ENCODE results near the gene CAPN12.
"Not testable (repeated sequence)": the region's sequence is repeated elsewhere in the genome, so short reads cannot be mapped to it uniquely, and the experiment has no call there.

The CAPN12 gene

DNA sequence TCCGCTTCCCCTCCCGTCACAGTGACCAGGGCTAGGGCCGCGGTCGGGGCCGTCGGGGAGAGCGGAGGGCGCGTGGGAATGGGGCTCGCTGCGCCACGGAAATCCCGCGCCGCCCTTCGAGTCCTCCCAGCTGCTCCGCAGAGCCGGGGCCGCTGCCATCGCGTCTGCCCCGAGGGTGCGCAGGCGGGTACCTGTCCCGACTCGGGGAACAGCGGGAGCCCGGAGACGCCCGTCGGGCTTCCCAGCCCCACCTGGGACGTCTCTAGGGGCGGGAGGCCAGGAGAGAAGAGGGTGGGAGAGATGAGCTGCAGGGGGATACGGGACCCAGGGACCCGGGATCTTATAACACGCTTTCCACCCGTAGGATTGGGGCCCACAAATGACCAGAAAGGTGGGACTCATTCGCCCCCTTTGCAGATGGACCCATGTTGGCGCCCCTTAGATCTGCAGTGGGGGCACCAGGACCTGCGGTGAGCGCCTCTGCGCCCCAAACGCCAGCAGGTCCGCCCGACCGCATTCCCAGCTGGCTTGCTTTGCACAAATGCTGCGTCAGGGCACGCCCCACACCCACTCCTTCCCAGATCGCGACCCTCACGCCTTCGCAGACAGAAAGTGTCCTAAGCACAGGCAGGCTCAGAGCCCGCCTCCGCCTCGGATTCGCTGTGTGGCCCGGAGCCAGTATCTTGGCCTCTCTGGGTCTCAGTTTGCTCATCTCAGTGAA, 26.1 kb upstream of the CAPN12 start:
- not testable (repeated sequence) for DNase-seq

DNA sequence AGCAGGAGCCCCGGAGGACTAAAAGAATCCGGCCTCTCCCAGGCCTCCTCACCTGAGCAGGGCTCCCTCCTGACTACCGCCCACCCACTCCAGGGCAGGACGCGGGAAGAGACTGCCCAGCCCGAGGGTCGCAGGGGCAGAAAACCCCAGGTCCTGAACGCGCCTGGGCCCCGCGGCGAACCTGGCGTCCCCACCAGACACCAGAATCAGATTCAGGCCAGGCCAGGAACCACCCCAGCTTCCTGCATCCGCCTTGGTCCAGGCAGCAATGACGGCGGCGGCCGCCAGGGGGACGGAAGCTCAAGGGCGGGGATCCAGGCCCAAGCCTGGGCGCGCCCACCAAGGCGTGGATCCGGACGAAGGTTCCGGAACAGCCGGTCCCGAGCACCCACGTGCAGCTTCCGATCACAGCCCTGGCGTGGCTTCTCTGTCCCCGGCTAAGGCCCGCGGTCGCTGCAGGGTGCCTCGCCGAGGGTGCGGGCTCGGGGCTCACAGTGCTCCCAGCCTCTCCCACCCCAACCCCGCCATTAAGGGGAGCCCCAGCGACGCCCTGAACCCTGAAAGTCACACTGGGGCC, 25.4 kb upstream of the CAPN12 start:
- peak in 1 of 2 experiments; percentile 64 for DNase-seq

DNA sequence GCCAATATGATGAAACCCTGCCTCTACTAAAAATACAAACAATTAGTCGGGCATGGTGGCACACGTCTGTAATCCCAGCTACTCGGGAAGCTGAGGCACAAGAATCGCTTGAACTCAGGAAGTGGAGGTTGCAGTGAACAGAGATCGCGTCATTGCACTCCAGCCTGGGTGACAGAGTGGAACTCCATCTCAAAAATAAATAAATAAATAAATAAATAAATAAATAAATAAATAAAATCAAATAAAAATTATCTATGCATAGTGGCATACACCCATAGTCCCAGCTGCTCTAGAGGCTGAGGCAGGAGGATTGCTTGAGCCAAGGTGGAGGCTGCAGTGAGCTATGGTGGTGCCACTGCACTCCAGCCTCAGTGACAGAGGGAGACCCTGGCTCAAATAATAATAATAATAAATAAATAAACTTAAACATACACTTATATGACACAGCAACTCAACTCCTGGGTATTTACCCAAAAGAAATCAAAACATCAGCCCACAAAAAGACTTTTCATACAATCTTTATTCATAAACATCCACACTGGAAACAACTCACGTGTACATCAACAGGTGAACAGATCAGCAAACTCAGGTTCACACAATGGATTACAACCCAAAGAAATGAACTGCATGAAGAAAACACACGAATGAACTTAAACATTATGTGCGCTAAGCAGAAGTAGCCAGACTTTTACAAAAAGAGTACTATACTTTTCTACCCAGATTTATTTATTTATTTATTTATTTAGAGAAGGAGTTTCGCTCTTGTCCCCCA, 22.2 kb upstream of the CAPN12 start:
- DNase-seq = no peak

DNA sequence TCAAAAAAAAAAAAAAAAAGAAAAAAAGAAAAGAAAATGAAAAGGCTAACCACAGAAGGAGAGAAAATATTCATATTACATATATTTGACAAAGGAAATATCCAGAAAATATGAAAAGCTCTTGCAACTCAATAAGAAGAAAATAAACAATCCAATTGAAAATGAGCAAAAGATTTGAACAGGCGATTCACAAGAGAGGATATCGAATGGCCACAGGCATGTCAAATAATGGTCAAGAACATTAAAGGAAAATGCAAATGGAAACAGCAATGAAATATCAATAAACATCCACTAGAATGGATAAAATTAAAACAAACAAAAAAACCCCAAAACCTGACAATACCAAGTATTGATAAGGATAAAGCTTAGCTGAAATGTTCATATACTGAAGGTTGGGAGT, 20.9 kb upstream of the CAPN12 start:
- no peak for DNase-seq

DNA sequence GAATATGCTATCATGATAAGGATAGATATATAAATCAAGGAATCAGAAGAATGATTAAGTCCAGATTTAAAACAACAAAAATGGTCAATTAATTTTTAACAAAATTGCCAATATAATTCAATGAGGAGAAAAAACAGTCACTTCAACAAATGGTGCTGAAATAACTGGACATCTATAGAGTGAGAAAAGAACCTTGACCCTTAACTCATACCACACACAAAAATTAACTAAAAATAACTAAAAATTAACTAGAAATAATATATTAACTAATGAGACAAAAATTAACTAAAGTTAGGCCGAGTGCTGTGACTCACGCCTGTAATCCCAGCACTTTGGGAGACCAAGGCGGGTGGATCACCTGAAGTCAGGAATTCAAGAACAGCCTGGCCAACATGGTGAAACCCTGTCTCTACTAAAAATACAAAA, 19.5 kb upstream of the CAPN12 start:
- DNase-seq = no peak

DNA sequence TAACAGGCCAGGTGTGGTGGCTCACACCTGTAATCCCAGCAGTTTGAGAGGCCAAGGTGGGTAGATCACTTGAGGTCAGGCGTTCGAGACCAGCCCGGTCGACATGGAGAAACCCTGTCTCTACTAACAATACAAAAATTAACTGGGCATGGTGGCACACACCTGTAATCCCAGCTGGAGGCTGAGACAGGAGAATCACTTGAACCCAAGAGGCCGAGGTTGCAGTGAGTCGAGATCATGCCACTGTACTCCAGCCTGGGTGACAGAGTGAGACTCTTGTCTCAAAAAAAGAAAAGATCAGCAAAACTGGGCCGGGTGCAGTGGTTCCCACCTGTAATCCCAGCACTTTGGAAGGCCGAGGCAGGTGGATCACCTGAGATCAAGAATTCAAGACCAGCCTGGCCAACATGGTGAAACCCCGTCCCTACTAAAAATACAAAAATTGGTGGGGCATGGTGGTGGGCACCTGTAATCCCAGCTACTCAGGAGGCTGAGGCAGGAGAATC, 17.7 kb upstream of the CAPN12 start:
- not testable (repeated sequence) for DNase-seq

DNA sequence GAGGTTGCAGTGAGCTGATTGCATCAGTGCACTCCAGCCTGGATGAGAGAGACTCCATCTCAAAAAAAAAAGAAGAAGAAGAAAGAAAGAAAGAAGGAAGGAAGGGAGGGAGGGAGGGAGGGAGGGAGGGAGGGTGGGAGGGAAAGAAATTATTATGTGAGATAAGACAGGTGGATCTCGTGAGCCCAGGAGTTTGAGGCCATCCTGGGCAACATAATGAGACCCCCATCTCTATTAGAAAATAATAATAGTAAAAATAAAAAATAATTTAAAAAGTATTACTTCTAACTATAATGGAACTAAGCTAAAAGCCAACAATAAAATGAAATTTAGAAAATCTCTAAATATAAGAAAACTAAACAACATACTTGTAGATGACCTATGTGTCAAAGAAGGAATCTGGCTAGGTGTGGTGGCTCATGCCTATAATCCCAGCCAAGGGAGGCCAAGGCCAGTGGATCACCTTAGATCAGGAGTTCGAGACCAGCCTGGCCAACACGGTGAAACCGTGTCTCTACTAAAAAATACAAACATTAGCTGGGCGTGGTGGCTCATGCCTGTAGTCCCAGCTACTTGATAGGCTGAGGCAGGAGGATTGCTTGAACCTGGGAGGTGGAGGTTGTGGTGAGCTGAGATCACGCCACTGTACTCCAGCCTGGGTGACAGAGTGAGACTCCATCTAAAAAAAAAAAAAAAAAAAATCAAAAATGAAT, 16.7 kb upstream of the CAPN12 start:
- not testable (repeated sequence) for DNase-seq

DNA sequence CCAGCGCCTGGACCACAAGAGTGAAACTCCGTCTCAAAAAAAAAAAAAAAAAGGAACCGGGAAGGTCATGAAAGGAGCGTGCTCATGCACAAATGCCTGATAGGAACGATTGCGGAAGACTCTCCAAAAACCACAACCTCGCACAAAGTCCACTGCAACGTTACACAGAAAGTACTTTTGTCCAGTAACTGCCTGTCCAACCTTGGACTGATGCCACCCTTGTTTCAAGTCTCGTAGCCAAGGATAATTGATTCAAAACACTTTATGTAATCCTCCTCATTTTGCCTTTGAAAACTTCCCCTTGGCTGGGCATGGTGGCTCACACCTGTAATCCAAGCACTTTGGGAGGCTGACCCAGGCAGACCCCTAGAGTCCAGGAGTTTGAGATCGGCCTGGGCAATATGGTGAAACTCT, 15.3 kb upstream of the CAPN12 start:
- DNase-seq = no peak

DNA sequence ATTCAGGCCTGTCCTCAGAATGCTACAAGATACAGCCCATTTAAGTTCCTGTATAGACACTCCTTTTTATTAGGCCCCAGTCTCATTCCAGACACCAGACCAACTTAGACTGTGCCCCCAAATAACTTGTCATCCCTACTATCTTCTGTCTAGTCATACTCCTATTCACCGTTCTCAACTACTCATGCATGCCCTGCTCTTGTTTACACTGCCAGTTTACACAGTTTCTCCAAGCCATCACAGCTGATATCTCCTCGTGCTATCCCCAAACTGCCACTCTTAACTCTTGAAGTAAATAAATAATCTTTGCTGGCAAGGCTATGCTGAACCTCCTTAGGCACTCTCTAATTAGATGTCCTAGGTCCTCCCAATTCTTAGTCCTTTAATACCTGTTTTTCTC, 9.9 kb upstream of the CAPN12 start:
- not testable (repeated sequence) for DNase-seq

DNA sequence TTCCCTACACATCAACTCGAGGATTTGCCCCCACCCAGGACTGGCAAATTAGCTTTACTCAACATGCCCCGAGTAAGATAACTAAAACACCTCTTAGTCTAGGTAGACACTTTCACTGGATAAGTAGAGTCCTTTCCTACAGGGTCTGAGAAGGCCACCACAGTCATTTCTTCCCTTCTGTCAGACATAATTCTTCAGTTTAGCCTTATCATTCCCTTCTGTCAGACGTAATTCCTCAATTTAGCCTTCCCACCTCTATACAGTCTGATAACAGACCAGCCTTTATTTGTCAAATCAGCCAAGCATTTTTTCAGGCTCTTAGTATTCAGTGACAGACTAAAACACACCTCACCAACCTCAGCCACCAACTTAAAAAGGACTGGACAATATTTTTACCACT, 9.5 kb upstream of the CAPN12 start:
- DNase-seq = not testable (repeated sequence)

DNA sequence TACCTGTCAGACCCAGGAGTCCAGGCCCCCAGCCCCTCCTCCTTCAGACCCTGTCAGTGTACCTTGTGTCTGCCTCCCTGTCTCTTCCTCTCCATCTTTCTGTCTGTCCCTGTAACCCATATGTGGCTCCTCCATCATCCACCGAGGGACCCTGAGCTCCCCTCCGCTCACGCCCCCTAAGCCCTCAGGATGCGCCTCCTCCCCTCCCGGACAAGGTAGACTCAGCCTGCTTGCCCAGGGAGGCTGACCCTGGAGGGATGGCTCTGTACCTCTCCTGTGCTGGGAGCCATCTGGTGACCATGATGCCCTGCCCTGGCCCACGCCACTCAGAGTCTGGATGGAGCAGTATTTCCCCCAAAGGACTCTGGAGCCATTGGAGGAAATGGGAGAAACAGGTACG, 1.0 kb upstream of the CAPN12 start:
- DNase-seq = no peak

DNA sequence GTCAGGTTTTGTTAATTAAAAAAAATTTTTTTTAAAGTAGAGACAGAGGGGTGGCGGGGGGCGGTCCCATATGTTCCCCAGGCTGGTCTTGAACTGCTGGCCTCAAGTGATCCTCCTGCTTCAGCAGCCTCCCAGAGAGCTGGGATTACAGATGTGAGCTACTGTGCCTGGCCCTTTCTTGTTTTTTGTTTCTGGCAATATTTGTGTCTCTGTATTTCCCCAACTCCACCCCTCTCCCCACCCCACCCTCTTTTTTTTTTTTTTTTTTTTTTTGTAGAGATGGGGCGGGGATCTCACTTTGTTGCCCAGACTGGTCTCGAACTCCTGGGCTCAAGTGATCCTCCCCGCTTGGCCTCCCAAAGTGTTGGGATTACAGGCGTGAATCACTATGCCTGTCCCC, 600 bp upstream of the CAPN12 start:
- DNase-seq = no peak

DNA sequence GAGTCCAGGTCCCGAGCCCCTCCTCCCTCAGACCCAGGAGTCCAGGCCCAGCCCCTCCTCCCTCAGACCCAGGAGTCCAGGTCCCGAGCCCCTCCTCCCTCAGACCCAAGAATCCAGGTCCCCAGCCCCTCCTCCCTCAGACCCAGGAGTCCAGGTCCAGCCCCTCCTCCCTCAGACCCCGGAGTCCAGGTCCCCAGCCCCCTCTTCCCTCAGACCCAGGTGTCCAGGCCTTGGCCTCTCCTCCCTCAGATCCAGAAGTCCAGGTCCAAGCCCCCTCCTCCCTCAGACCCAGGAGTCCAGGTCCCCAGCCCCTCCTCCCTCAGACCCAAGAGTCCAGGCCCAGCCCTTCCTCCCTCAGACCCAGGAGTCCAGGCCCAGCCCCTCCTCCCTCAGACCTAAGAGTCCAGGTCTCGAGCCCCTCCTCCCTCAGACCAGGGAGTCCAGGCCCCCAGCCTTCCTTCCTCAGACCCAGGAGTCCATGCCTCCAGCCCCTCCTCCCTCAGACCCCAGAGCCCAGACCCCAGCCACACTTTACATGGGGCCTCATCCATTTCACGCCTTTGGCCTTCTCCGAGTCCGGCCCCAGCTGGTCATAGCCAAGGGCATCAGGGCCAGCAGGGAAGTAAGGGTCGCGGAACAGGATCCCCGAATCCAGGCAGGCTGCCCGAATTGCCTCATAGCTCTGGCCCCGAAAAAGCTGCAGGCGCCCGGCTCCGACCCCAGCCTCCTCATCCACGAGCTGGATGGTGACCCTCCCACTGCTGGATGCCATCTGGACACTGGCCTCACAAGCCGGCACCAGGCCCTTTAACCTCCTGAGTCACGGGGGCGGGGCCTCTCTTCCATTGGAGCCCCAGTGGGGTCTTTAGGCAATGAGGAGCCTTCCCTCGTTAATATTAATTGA, 628 bp downstream of the CAPN12 start:
- no peak for DNase-seq

DNA sequence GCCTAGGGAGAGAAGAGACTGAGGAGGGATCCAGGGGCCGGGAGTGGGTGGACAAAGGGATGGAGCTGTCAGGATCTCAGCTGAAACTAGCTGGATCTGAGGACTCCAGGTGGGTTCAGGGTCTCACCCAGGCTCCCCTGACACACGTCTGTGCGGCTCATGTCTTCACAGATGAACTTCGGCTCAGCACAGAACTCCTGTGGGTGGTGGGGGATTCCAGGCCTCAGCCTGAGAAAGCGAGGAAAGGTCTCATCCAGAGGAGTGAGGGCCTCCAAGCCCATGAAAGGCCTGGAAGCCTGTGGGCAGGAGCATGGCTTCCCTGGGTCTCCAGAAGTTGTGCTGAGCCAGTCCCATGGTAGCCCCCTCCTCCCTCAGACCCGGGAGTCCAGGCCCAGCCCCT, 1.4 kb downstream of the CAPN12 start:
- DNase-seq = no peak

DNA sequence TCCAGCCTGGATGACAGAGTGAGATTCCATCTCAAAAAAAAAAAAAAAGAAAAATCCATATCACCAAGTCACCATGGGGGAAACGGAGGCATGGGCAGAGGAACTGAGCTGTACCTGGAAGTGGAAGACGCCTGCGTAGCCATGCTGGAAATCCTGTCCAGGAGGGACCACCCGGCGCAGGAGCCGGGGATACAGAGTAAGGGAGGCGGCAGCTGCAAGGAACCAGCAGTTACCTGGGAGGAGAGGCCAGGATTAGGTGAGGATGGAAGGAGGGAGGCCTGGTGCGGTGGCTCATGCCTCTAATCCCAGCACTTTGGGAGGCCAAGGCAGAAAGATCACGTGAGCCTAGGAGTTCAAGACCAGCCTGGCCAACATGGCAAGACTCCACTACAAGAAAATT, 2.0 kb downstream of the CAPN12 start:
- DNase-seq = no peak

DNA sequence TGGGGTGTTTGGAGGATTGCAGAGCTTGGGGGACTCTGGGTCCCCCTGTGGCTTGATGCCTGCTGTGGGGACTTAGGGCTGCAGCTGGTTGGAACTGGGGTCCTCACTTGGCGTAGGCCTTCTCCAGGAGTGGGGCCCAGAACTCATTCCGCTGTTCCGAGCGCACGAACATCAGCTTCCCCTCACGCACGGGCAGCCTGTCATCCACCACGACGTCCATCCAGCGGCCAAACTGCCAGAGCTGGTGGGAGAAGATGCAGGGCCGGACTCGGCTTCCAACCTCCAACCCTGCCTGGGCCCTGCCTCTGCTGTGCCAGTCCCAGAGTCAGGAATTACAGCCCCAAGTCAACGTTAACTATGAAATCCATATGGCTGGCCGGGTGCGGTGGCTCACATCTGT, 2.6 kb downstream of the CAPN12 start:
- DNase-seq = no peak

DNA sequence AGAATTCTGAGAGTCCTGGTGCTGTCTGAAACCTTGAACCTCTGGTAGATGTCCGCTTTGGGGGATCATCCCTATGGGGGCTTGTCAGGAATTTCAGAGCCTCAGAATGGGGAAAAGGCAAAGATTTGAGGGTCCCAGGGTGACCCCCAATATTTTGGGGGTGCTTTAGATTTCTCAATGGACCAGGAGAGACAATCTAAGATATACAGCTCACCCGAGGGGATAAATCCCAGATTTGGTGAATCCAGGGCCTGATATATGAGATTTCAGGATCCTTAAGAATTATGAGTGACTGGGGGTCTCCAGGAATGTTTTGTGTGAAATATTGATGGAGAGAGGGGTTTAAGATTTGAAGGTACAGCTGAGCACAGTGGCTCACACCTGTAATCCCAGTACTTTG, 3.3 kb downstream of the CAPN12 start:
- DNase-seq = no peak

DNA sequence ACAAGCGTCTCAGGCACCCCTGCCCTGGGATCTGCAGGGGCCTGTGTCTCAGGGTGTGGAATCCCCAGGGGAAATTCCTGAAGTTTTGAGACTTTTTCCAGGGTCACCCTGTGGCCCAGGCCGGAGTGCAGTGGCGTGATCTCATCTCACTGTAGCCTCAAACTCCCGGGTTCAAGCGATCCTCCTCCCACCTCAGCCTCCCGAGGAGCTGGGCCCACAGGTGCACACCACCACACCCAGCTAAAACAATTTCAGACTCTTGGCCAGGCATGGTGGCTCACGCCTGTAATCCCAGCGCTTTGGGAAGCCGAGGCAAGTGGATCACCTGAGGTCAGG, 4.0 kb downstream of the CAPN12 start:
- no peak for DNase-seq

DNA sequence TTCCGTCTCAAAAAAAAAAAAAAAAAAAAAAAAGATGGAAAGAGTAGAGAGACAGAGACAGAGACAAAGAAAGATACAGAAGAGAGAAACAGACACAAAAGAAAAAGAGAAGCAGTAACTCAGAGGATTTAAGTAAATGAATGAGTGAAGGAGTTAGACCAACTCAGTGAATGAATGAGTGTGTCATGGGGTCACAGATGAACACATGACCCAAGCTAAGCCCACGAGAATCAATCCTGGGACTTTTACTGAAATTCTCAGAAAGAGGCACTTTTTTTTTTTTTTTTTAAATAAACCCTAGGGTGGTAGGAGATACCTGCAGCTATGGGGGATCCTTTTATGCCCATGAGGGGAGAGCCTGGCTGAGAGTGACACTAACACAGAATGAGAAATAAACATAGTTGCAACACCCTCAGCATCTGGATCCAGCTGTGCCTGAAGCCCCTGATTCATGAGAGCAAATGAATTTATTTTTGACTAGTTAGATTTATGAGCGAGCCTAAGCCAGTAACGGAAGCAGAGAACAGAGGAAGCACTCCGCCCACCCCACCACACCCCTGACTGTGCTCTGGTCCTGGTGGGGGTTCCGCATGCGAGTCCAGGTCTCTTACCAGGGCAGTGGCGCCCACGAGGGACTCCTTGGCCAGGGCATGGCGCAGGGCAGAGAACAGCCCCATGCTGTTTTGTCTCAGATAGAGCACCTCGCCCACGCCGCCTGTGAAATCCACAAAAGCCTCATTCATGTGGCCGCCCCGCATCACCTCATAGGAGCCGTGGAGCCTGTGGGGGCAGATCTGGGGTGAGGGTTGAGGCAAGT, 4.6 kb downstream of the CAPN12 start:
- no peak for DNase-seq

DNA sequence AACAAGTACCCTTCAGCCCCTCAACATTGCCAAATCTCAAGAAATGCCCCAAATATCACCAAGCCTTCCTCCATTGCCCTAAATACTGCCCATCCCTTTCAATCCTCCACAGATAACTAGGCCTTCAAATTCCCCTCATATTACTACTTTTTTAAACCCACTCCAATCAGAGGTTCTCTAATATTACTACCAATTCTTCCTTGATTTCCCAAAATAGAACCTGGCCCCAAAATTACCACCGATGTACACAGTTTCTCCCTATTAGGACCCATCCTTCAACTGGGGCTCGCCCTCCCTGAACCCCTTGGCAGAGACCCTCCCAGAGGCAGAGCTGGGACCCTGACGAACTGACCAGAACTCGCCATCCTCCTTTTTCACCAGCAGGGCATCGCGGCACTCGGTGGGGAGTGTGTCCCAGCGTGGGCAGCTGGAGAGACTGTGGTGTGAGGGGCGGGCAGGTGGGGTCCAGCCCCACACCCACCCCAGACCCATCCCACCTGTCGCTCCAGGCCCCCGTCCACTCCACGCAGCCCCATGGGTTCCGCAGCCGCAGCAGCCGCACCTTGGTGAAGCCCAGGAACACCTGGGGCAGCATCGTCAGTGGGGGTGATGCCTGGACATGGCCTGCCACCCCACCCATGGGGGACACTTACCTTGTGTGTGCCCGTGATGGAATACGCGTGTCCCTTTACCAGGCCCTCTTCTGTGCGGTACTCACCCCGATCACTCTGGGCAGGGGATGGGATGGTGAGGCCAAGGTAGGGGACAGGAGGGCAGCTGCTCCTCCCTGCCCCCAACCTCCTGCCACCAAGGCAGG, 6.1 kb downstream of the CAPN12 start:
- DNase-seq = no peak
